Trophoblast cell (in vitro differentiated cells and primary cell): ENCODE results near the gene DISP2.

ENCODE experiments used
- DNase-seq, 2 donors: peaks; one replicate each; pipeline ENCODE4 v3.0.0-alpha.2; 2016
- H2AFZ ChIP-seq: 2 replicates; pipeline ENCODE4 v1.6.1; 2013; ENCODE audit warnings: low read length, moderate library complexity, mild to moderate bottlenecking; ENCODE audit not compliant: insufficient read depth, poor library complexity
- H2AK5ac ChIP-seq: 2 replicates; pipeline ENCODE4 v1.6.1; 2013; ENCODE audit warnings: mild to moderate bottlenecking, low read length
- H2BK120ac ChIP-seq: 2 replicates; pipeline ENCODE4 v1.6.1; 2013; ENCODE audit warnings: low read length, mild to moderate bottlenecking, moderate library complexity; ENCODE audit not compliant: insufficient read depth, poor library complexity
- H2BK12ac ChIP-seq: 2 replicates; pipeline ENCODE4 v1.6.1; 2013; ENCODE audit warnings: mild to moderate bottlenecking, low read length, moderate library complexity
- H2BK5ac ChIP-seq: 2 replicates; pipeline ENCODE4 v1.6.1; 2013; ENCODE audit warnings: low read length, low read depth, moderate library complexity, mild to moderate bottlenecking; ENCODE audit not compliant: poor library complexity
- H3K14ac ChIP-seq: 2 replicates; pipeline ENCODE4 v1.6.1; 2013; ENCODE audit warnings: mild to moderate bottlenecking, low read length
- H3K18ac ChIP-seq: 2 replicates; pipeline ENCODE4 v1.6.1; 2013; ENCODE audit warnings: mild to moderate bottlenecking, low read length
- H3K23ac ChIP-seq: 2 replicates; pipeline ENCODE4 v1.6.1; 2013; ENCODE audit warnings: low read length
- H3K27ac ChIP-seq: 2 replicates; pipeline ENCODE4 v1.5.1; 2013; ENCODE audit warnings: low read depth, mild to moderate bottlenecking, inconsistent platforms, low read length, moderate library complexity
- H3K27me3 ChIP-seq: 2 replicates; pipeline ENCODE4 v1.6.1; 2013; ENCODE audit warnings: inconsistent platforms, mild to moderate bottlenecking, low read length, moderate library complexity; ENCODE audit not compliant: insufficient read depth
- H3K36me3 ChIP-seq, 2 experiments: 1 replicate in 1 of 2; 2 replicates in 1 of 2; pipeline ENCODE4 v1.6.1; 2013; ENCODE audit warnings: low read length in 2 of 2, mild to moderate bottlenecking in 2 of 2, moderate library complexity in 1 of 2; ENCODE audit not compliant: insufficient read depth in 2 of 2, control insufficient read depth in 1 of 2
- H3K4ac ChIP-seq: 2 replicates; pipeline ENCODE4 v1.6.1; 2013; ENCODE audit warnings: low read depth, mild to moderate bottlenecking, low read length, moderate library complexity
- H3K4me1 ChIP-seq, 2 experiments: 1 replicate in 1 of 2; 2 replicates in 1 of 2; pipeline ENCODE4 v1.6.1; 2013; ENCODE audit warnings: low read length in 2 of 2, mild to moderate bottlenecking in 2 of 2, moderate library complexity in 1 of 2; ENCODE audit not compliant: insufficient read depth in 2 of 2, control insufficient read depth in 1 of 2
- H3K4me2 ChIP-seq: 2 replicates; pipeline ENCODE4 v1.6.1; 2013; ENCODE audit warnings: inconsistent platforms, mild to moderate bottlenecking, low read length, moderate library complexity
- H3K4me3 ChIP-seq: 2 replicates; pipeline ENCODE4 v1.5.1; 2013; ENCODE audit warnings: mild to moderate bottlenecking, low read depth, low read length, inconsistent platforms
- H3K79me1 ChIP-seq: one replicate; pipeline ENCODE4 v1.6.1; 2013; ENCODE audit warnings: low read length
- H3K79me2 ChIP-seq: 2 replicates; pipeline ENCODE4 v1.6.1; 2013; ENCODE audit warnings: low read length, mild to moderate bottlenecking; ENCODE audit not compliant: control insufficient read depth, insufficient read depth, poor library complexity
- H3K9ac ChIP-seq: 2 replicates; pipeline ENCODE4 v1.6.1; 2013; ENCODE audit warnings: mild to moderate bottlenecking, low read length
- H3K9me3 ChIP-seq: 2 replicates; pipeline ENCODE4 v1.6.1; 2013; ENCODE audit warnings: low read depth, mild to moderate bottlenecking, control low read depth, inconsistent platforms, low read length; ENCODE audit not compliant: insufficient read depth
- H4K12ac ChIP-seq: 2 replicates; pipeline ENCODE4 v1.6.1; 2013; ENCODE audit warnings: low read depth, mild to moderate bottlenecking, low read length, moderate library complexity
- H4K8ac ChIP-seq: 2 replicates; pipeline ENCODE4 v1.6.1; 2013; ENCODE audit warnings: low read depth, mild to moderate bottlenecking, low read length, moderate library complexity
- H4K91ac ChIP-seq: one replicate; pipeline ENCODE4 v1.6.1; 2013; ENCODE audit warnings: low read depth, mild to moderate bottlenecking, low read length, moderate library complexity
- WGBS: extraction: QIAGEN DNeasy Blood & Tissue Kit; methylation state at CpG from one replicate; pipeline ENCODE4 v1.1.7; 2013; ENCODE audit warnings: missing lambda C conversion rate; ENCODE audit not compliant: insufficient read length, insufficient coverage; ENCODE audit errors: extremely low coverage; 5-methylcytosine and 5-hydroxymethylcytosine counted together

Gene DISP2

GRCh38 chr15:40365016-40365415 lies 7.0 kb downstream of the DISP2 start:
- Histone ChIP-seq H2BK5ac (no peak overlapping the region), H3K18ac (no peak overlapping the region), H4K91ac (no peak overlapping the region), H3K23ac (no peak overlapping the region), H3K14ac (no peak overlapping the region), H3K27me3 (peaks cover 2% of the 10 kb centered on the region), H3K4ac (no peak overlapping the region), H2AK5ac (no peak overlapping the region), H3K4me3 (no peak overlapping the region), H2BK12ac (no peak overlapping the region), H3K4me2 (no peak overlapping the region), H3K27ac (no peak overlapping the region), H3K79me1 (peaks cover 3% of the 10 kb centered on the region), H4K12ac (no peak overlapping the region), H3K4me1 (peaks cover 8 to 9% of the 10 kb centered on the region in 2 experiments), H3K9ac (no peak overlapping the region), H3K9me3 (peaks cover 4% of the 10 kb centered on the region), H3K79me2 (no peaks in the 10 kb centered on the region), H4K8ac (no peak overlapping the region), H2BK120ac (no peak overlapping the region), H3K36me3 (no peaks in the 10 kb centered on the region), H2AFZ (no peak overlapping the region)
- WGBS = no CpG with 5 or more reads among the region's 5 CpGs
- DNase-seq = no peak

GRCh38 chr15:40365624-40366456 lies 7.8 kb downstream of the DISP2 start:
- whole genome bisulfite sequencing = no CpG with 5 or more reads among the region's 11 CpGs
- H3K9ac ChIP-seq = no peak overlapping the region
- DNase-seq = no peak
- H3K9me3 ChIP-seq = peaks cover 4% of the 10 kb centered on the region
- H3K4ac ChIP-seq = no peak overlapping the region
- no peak overlapping the region for H2BK5ac ChIP-seq
- H3K14ac ChIP-seq = no peak overlapping the region
- no peak overlapping the region for H3K18ac ChIP-seq
- H2AFZ ChIP-seq = no peak overlapping the region
- H3K79me2 ChIP-seq = no peaks in the 10 kb centered on the region
- H3K4me2 ChIP-seq = no peak overlapping the region
- H3K27me3 ChIP-seq = peaks cover 2% of the 10 kb centered on the region
- H2BK120ac ChIP-seq = no peak overlapping the region
- no peak overlapping the region for H3K23ac ChIP-seq
- H4K8ac ChIP-seq = no peak overlapping the region
- H2BK12ac ChIP-seq = no peak overlapping the region
- no peak overlapping the region for H3K27ac ChIP-seq
- no peak overlapping the region for H4K91ac ChIP-seq
- peaks cover 8 to 9% of the 10 kb centered on the region in 2 experiments for H3K4me1 ChIP-seq
- peaks cover 3% of the 10 kb centered on the region for H3K79me1 ChIP-seq
- H4K12ac ChIP-seq = no peak overlapping the region
- no peaks in the 10 kb centered on the region for H3K36me3 ChIP-seq
- H3K4me3 ChIP-seq = no peak overlapping the region
- H2AK5ac ChIP-seq = no peak overlapping the region

- H4K8ac ChIP-seq = no peak overlapping the region
- H3K4me3 ChIP-seq = no peak overlapping the region
- H3K4me1 ChIP-seq = peaks cover 8 to 9% of the 10 kb centered on the region in 2 experiments
- H4K91ac ChIP-seq = no peak overlapping the region
- H4K12ac ChIP-seq = no peak overlapping the region
- no peak overlapping the region for H3K4me2 ChIP-seq
- H3K4ac ChIP-seq = no peak overlapping the region
- no peak for DNase-seq
- peaks cover 2% of the 10 kb centered on the region for H3K27me3 ChIP-seq
- no peak overlapping the region for H3K23ac ChIP-seq
- H3K9ac ChIP-seq = no peak overlapping the region
- no peaks in the 10 kb centered on the region for H3K79me2 ChIP-seq
- H2BK5ac ChIP-seq = no peak overlapping the region
- no peak overlapping the region for H2BK120ac ChIP-seq
- no peak overlapping the region for H2BK12ac ChIP-seq
- no CpG with 5 or more reads among the region's 14 CpGs for WGBS
- no peak overlapping the region for H3K18ac ChIP-seq
- H3K9me3 ChIP-seq = peaks cover 4% of the 10 kb centered on the region
- no peak overlapping the region for H2AK5ac ChIP-seq
- peaks cover 3% of the 10 kb centered on the region for H3K79me1 ChIP-seq
- no peak overlapping the region for H2AFZ ChIP-seq
- H3K36me3 ChIP-seq = no peaks in the 10 kb centered on the region
- H3K27ac ChIP-seq = no peak overlapping the region
- no peak overlapping the region for H3K14ac ChIP-seq
Observed at GRCh38 chr15:40366457-40367370, 8.7 kb downstream of the DISP2 start.

GRCh38 chr15:40367371-40367685 lies 9.3 kb downstream of the DISP2 start:
- H3K9me3 ChIP-seq = peaks cover 4% of the 10 kb centered on the region
- H4K91ac ChIP-seq = no peak overlapping the region
- no peak overlapping the region for H3K4me3 ChIP-seq
- H3K79me1 ChIP-seq = peaks cover 3% of the 10 kb centered on the region
- no peaks in the 10 kb centered on the region for H3K79me2 ChIP-seq
- no peak overlapping the region for H3K14ac ChIP-seq
- H3K36me3 ChIP-seq = no peaks in the 10 kb centered on the region
- H3K9ac ChIP-seq = no peak overlapping the region
- no peak overlapping the region for H3K27ac ChIP-seq
- WGBS = no CpG with 5 or more reads among the region's 5 CpGs
- H3K4ac ChIP-seq = no peak overlapping the region
- H3K4me1 ChIP-seq = peaks cover 8 to 9% of the 10 kb centered on the region in 2 experiments
- no peak overlapping the region for H3K23ac ChIP-seq
- no peak overlapping the region for H2BK120ac ChIP-seq
- DNase-seq = no peak
- H3K18ac ChIP-seq = no peak overlapping the region
- no peak overlapping the region for H4K8ac ChIP-seq
- no peak overlapping the region for H3K4me2 ChIP-seq
- peaks cover 2% of the 10 kb centered on the region for H3K27me3 ChIP-seq
- H2AK5ac ChIP-seq = no peak overlapping the region
- no peak overlapping the region for H2BK12ac ChIP-seq
- H2AFZ ChIP-seq = no peak overlapping the region
- no peak overlapping the region for H4K12ac ChIP-seq
- H2BK5ac ChIP-seq = no peak overlapping the region
